Nephron progenitor cell (in vitro differentiated cells): ENCODE measurements around the gene GOSR2.
"Not testable (repeated sequence)": the region's sequence is repeated elsewhere in the genome, so short reads cannot be mapped to it uniquely, and the experiment has no call there.

Experiments used
- DNase-seq: peaks from one replicate; pipeline ENCODE4 v3.0.0; 2021
- H3K27ac Mint-ChIP-seq: 2 replicates; pipeline ENCODE4 v1.8.0; 2021; ENCODE audit warnings: mild to moderate bottlenecking, moderate library complexity, mixed read lengths
- H3K27me3 Mint-ChIP-seq: 2 replicates; pipeline ENCODE4 v1.8.0; 2021; ENCODE audit warnings: mild to moderate bottlenecking, low read depth, mixed read lengths; ENCODE audit not compliant: poor library complexity
- H3K36me3 Mint-ChIP-seq: 2 replicates; pipeline ENCODE4 v1.8.0; 2021; ENCODE audit warnings: low read depth, mixed read lengths
- H3K4me1 Mint-ChIP-seq: 2 replicates; pipeline ENCODE4 v1.8.0; 2021; ENCODE audit warnings: mixed read lengths
- H3K4me3 Mint-ChIP-seq: 2 replicates; pipeline ENCODE4 v1.8.0; 2021; ENCODE audit warnings: mild to moderate bottlenecking, moderate library complexity, mixed read lengths
- H3K9me3 Mint-ChIP-seq: 2 replicates; pipeline ENCODE4 v1.8.0; 2021; ENCODE audit warnings: mild to moderate bottlenecking, moderate library complexity, mixed read lengths
- CTCF ChIP-seq: fragments of 200-600 bp; sonication (generic); IDR thresholded peaks from 2 replicates; pipeline ENCODE4 v1.5.0; 2021; ENCODE audit warnings: antibody characterized with exemption

The GOSR2 gene

GRCh38 chr17:46916211-46916610 is 6.7 kb upstream of the GOSR2 start:
- no peak for DNase-seq
- H3K4me3 Mint-ChIP-seq = no peak overlapping the region
- H3K27ac Mint-ChIP-seq = no peak overlapping the region
- TF ChIP-seq CTCF = no peak
- H3K4me1 Mint-ChIP-seq = no peaks in the 10 kb centered on the region
- H3K27me3 Mint-ChIP-seq = peaks cover 56% of the 10 kb centered on the region
- H3K9me3 Mint-ChIP-seq = peaks cover 4% of the 10 kb centered on the region
- no peaks in the 10 kb centered on the region for H3K36me3 Mint-ChIP-seq

- H3K36me3 Mint-ChIP-seq = no peaks in the 10 kb centered on the region
- H3K9me3 Mint-ChIP-seq = peaks cover 4% of the 10 kb centered on the region
- TF ChIP-seq CTCF = no peak
- H3K27me3 Mint-ChIP-seq = peaks cover 54% of the 10 kb centered on the region
- no peak overlapping the region for H3K4me3 Mint-ChIP-seq
- no peaks in the 10 kb centered on the region for H3K4me1 Mint-ChIP-seq
- H3K27ac Mint-ChIP-seq = no peak overlapping the region
- no peak for DNase-seq
Observed at GRCh38 chr17:46916623-46917022, 6.3 kb upstream of the GOSR2 start.

- H3K27me3 Mint-ChIP-seq = peaks cover 50% of the 10 kb centered on the region
- H3K4me1 Mint-ChIP-seq = no peaks in the 10 kb centered on the region
- H3K4me3 Mint-ChIP-seq = no peak overlapping the region
Observed at GRCh38 chr17:46917041-46917440, 5.9 kb upstream of the GOSR2 start.

GRCh38 chr17:46917516-46917915 is 5.4 kb upstream of the GOSR2 start:
- TF ChIP-seq CTCF = no peak
- DNase-seq = no peak
- H3K4me1 Mint-ChIP-seq = no peaks in the 10 kb centered on the region
- no peak overlapping the region for H3K27ac Mint-ChIP-seq
- H3K27me3 Mint-ChIP-seq = peaks cover 47% of the 10 kb centered on the region
- no peaks in the 10 kb centered on the region for H3K36me3 Mint-ChIP-seq
- peaks cover 4% of the 10 kb centered on the region for H3K9me3 Mint-ChIP-seq
- H3K4me3 Mint-ChIP-seq = no peak overlapping the region

More at GRCh38 chr17:46917041-46917440, 5.9 kb upstream of the GOSR2 start:
- no peak for TF ChIP-seq CTCF
- Mint-ChIP-seq H3K9me3 (peaks cover 4% of the 10 kb centered on the region), H3K27ac (no peak overlapping the region), H3K36me3 (no peaks in the 10 kb centered on the region)
- no peak for DNase-seq

GRCh38 chr17:46921962-46922361 is 998 bp upstream of the GOSR2 start:
- H3K27ac Mint-ChIP-seq, DNase-seq, H3K9me3 Mint-ChIP-seq, H3K36me3 Mint-ChIP-seq: not testable (repeated sequence)
- Mint-ChIP-seq H3K4me1 (peaks cover 24% of the 10 kb centered on the region), H3K27me3 (peaks cover 27% of the 10 kb centered on the region), H3K4me3 (peak overlapping the region; percentile 89)

GRCh38 chr17:46922487-46922803 is 515 bp upstream of the GOSR2 start:
- Mint-ChIP-seq H3K4me3 (peak overlapping the region; percentile 89), H3K27ac (peak overlapping the region; percentile 100), H3K9me3 (no peaks in the 10 kb centered on the region), H3K4me1 (peaks cover 24% of the 10 kb centered on the region), H3K27me3 (peaks cover 27% of the 10 kb centered on the region), H3K36me3 (no peaks in the 10 kb centered on the region)
- TF ChIP-seq CTCF = no peak
- DNase-seq = no peak
